SK-MEL-5 (cell line): ENCODE measurements around the gene CYGB. TPM values are rescaled to one million over a fixed set of nuclear protein-coding genes. Genes with fewer than 3 reads are reported as not detected.

Experiments
- DNase-seq: peaks from one replicate; pipeline ENCODE4 v3.0.0-alpha.2; 2016; ENCODE audit warnings: low read depth, low spot score
- in situ Hi-C: cut with HindIII; loops from 2 replicates; pipeline ENCODE4 v1.10.0; 2016; ENCODE audit warnings: low sequenced_read_pairs, high pct_unique_total_duplicates, low pct_unique_long_range_greater_than_20kb
- polyA plus RNA-seq, 2 experiments: library from polyadenylated mRNA; depleted of rRNA; stranded (reverse); fragments of >200 nt; gene quantifications; 2 replicates each; pipeline ENCODE4 v1.2.3, GENCODE V29; 2015
- total RNA-seq: library from RNA; depleted of rRNA; stranded (reverse); fragments of >200 nt; shearing (Covaris generic); gene quantifications from 2 replicates; pipeline ENCODE4 v1.2.3, GENCODE V29; 2014; rRNA removed

CYGB gene
- 122 TPM in 2 replicates for total RNA-seq
- polyA plus RNA-seq (2015; cell fraction: cytosol; rRNA removed): 107 and 128 TPM in 2 replicates
- polyA plus RNA-seq (2015; cell fraction: nucleus; rRNA removed): 37.9 and 41.4 TPM in 2 replicates

GRCh38 chr17:76537578-76538280 lies at the start of gene CYGB:
Gene CYGB, minus strand, starts transcription at chr17:76537709. Its CDS starts 167 bp downstream, at chr17:76537542.
- peak; percentile 74 for DNase-seq
- in situ Hi-C loops: no loop called here

GRCh38 chr17:76586741-76587487 lies 49.4 kb upstream of the CYGB start:
- in situ Hi-C loops: no loop called here
- DNase-seq: no peak

GRCh38 chr17:76585649-76586593 lies 48.4 kb upstream of the CYGB start, which contains the start of gene ST6GALNAC2:
Gene ST6GALNAC2, minus strand, starts transcription at chr17:76585860. Its CDS starts 52 bp downstream, at chr17:76585808.
- DNase-seq: peak; percentile 83
- in situ Hi-C loops: no loop called here

- in situ Hi-C loops: no loop called here
Measured at GRCh38 chr17:76585033-76585648, 47.6 kb upstream of the CYGB start.

GRCh38 chr17:76584427-76585032 lies 47.0 kb upstream of the CYGB start:
- DNase-seq: no peak
- in situ Hi-C loops: no loop called here

More at GRCh38 chr17:76585033-76585648, 47.6 kb upstream of the CYGB start:
- DNase-seq: no peak

- in situ Hi-C loops: no loop called here
- no peak for DNase-seq
Measured at GRCh38 chr17:76582660-76583059, 45.2 kb upstream of the CYGB start.

DNA sequence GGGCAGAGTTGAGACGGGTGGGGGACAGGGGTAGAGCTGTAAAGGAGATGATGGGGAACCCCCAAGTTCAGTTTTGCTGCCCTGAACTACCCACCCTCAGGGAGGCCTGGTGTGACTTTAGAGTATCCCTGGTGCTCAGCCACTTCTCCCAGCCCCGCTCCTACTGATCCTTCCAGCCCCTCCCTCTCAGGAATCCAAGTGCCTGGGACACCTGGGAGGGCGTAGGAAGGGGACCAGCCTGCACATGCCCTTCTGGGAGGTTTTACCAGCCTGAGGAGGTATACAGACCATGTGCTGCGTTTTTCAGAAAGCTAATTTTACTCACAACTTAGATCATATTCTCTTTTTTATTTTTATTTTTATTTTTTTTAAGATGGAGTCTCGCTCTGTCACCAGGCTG lies 44.0 kb upstream of the CYGB start:
- in situ Hi-C loops: no loop called here
- no peak for DNase-seq

DNA sequence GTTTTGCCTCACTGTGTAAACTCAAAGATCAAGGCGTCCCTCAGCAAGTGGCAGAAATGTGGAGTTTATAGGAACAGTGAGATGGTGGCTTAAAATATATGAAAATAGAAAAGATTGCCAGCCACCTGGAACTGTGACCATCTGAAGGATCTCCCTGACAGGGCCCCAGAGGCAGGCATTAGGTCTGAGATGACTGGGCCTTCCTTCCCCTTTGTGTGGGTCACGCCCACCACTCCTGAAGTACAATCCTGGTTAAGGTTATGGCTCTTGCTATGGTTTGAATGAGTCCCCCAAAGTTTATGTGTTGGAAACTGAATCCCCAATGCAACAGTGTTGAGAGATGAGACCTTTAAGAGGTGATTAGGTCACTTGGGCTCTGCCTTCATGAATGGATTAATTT lies 41.8 kb upstream of the CYGB start:
- DNase-seq: no peak
- in situ Hi-C loops: loop anchor here (10.0 kb wide), 1 partner anchor 136 kb away; the partner anchor contains the start of gene MXRA7

- in situ Hi-C loops: loop anchor here (10.0 kb wide), 1 partner anchor 136 kb away; the partner anchor contains the start of gene MXRA7
- DNase-seq: no peak
Measured at GRCh38 chr17:76578376-76578775, 40.9 kb upstream of the CYGB start.

DNA sequence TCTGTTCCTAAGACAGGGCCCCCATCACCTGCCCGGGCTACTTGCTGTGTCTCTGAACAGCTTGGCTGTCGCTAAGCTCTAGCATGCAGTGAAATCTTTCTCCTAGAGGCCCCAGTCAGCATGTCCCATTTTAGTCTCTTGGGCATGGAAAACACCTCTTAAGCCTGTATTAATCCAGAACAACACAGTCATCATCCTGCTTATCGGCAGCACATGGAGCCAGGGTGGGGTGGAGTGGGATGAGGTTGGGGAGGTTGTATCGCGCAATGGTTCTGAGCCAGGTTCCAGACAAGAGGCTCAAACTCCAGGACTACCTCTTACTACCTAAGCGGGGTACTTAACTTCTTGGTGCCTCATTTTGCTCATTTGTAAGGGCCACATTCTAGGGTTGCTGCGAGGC lies 40.4 kb upstream of the CYGB start:
- DNase-seq: no peak
- in situ Hi-C loops: loop anchor here (10.0 kb wide), 1 partner anchor 137 kb away; the partner anchor contains the start of gene MXRA7

DNA sequence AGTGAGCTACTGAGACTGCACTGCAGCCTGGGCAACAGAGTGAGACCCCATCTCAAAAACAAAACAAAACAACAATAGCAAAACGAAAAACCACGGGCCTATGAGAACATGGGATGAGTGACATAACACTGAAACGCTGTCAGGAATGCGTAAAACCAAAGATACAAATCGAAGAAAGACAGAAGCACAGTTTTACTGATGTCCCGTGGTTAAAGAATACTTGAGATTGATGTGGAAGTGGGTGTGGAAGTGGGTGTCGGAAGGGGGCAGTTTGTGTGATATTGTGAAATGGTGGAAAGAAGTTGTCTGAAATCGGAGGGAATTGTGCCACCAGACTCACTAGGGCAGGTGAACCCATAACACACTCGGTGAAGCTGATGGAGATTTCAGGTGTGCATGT lies 38.7 kb upstream of the CYGB start:
- peak; percentile 75 for DNase-seq
- in situ Hi-C loops: loop anchor here (10.0 kb wide), 1 partner anchor 139 kb away; the partner anchor contains the start of gene MXRA7

- DNase-seq: peak; percentile 100
- in situ Hi-C loops: loop anchor here (10.0 kb wide), 1 partner anchor 139 kb away; the partner anchor contains the start of gene MXRA7
Measured at GRCh38 chr17:76575570-76575969, 38.1 kb upstream of the CYGB start.

GRCh38 chr17:76574166-76574565 lies 36.7 kb upstream of the CYGB start:
- in situ Hi-C loops: loop anchor here (10.0 kb wide), 1 partner anchor 141 kb away; the partner anchor contains the start of gene MXRA7

GRCh38 chr17:76573096-76573495 lies 35.6 kb upstream of the CYGB start:
- no peak for DNase-seq
- in situ Hi-C loops: loop anchor here (10.0 kb wide), 1 partner anchor 142 kb away; the partner anchor contains the start of gene MXRA7

More at GRCh38 chr17:76574166-76574565, 36.7 kb upstream of the CYGB start:
- no peak for DNase-seq

GRCh38 chr17:76572201-76572910 lies 34.8 kb upstream of the CYGB start:
- DNase-seq: peak; percentile 95
- in situ Hi-C loops: loop anchor here (10.0 kb wide), 1 partner anchor 142 kb away; the partner anchor contains the start of gene MXRA7
